Measurements from ENCODE around the gene SIRPB2. TPM values are rescaled to one million over a fixed set of nuclear protein-coding genes. Genes with fewer than 3 reads are reported as not detected.

The SIRPB2 gene
- total RNA-seq, 1 experiment from 2014 or later = not detected

GRCh38 chr20:1471242-1471641 is 20.0 kb downstream of the SIRPB2 start:
- peaks cover 27 to 28% of the 10 kb centered on the region in 2 experiments for H3K4me1 Mint-ChIP-seq
- H3K27ac Mint-ChIP-seq = no peak overlapping the region; a peak in 1 of 7 replicates
- Histone ChIP-seq H3K27ac (ENCODE audit: insufficient read length, low read depth, low read length) (no peak overlapping the region), H2BK120ac (ENCODE audit: low read depth, low read length, poor library complexity, severe bottlenecking) (no peak overlapping the region), H3K23ac (ENCODE audit: insufficient read length, low read depth, low read length) (no peak overlapping the region), H3K9me3 (ENCODE audit: control insufficient read depth, low read depth, low read length) (no peaks in the 10 kb centered on the region), H3K9ac (ENCODE audit: extremely low read depth, insufficient read length, low read length) (no peak overlapping the region), H3K14ac (ENCODE audit: insufficient read depth, low read length) (no peak overlapping the region), H4K20me1 (ENCODE audit: control insufficient read depth, insufficient read depth, insufficient read length) (no peaks in the 10 kb centered on the region), H4K91ac (ENCODE audit: insufficient read length, low read depth, low read length) (no peak overlapping the region), H2AK5ac (ENCODE audit: insufficient read length, low read length) (no peak overlapping the region), H3K18ac (ENCODE audit: insufficient read length, low read depth, low read length) (no peak overlapping the region), H3K56ac (ENCODE audit: insufficient read length, low read depth, low read length) (no peak overlapping the region), H3K4me1 (ENCODE audit: insufficient read depth, low read length) (no peaks in the 10 kb centered on the region), H3K4ac (ENCODE audit: low read depth, low read length) (no peak overlapping the region), H3K4me2 (ENCODE audit: insufficient read depth, insufficient read length, low read length) (no peak overlapping the region), H3K23me2 (ENCODE audit: insufficient read length, low read depth, low read length, poor library complexity, severe bottlenecking) (no peaks in the 10 kb centered on the region), H2BK5ac (ENCODE audit: insufficient read length, low read length) (no peak overlapping the region), H3K27me3 (ENCODE audit: insufficient read depth, low read length) (no peaks in the 10 kb centered on the region), H2BK12ac (ENCODE audit: insufficient read length, low read depth, low read length) (no peak overlapping the region), H3T11ph (ENCODE audit: low read length) (no peak overlapping the region), H4K8ac (replicated peaks; ENCODE audit: insufficient read length, low read depth, low read length) (no peak overlapping the region), H3K79me1 (ENCODE audit: insufficient read depth, low read depth, low read length, poor library complexity, severe bottlenecking) (no peaks in the 10 kb centered on the region), H3K79me2 (ENCODE audit: insufficient read depth, low read length) (no peaks in the 10 kb centered on the region), H2BK15ac (ENCODE audit: low read depth, low read length) (no peak overlapping the region), H2AFZ (ENCODE audit: low read length) (no peak overlapping the region), H2BK20ac (ENCODE audit: low read depth, low read length, poor library complexity, severe bottlenecking) (no peak overlapping the region), H4K5ac (ENCODE audit: insufficient read length, low read depth, low read length) (no peak overlapping the region)
- no peak overlapping the region for H3K4me3 Mint-ChIP-seq
- peaks cover 5% of the 10 kb centered on the region for H3K27me3 Mint-ChIP-seq (ENCODE audit: low read depth)
- H3K36me3 Mint-ChIP-seq (ENCODE audit: insufficient read depth in 1 of 3, low read depth in 3 of 3) = no peaks in the 10 kb centered on the region
- no peaks in the 10 kb centered on the region for H3K9me3 Mint-ChIP-seq
- WGBS (ENCODE audit: extremely low coverage, insufficient read length, low lambda C conversion rate) = no CpG with 5 or more reads among the region's 2 CpGs
- DNase-seq = no peak
- TF ChIP-seq CTCF (conservative IDR thresholded peaks at IDR 0.05) = no peak
